Stimulated activated CD8-positive, alpha-beta memory T cell treated with anti-CD3 and anti-CD28 coated beads, Interleukin-7, amount 100 ng/mL, for 1 hour (primary cell): Measurements from ENCODE around the gene STX16.

Source experiments
- DNase-seq, 2 donors: peaks; one replicate each; pipeline ENCODE4 v3.0.0-alpha.2; 2020; ENCODE audit warnings: low read depth in 2 of 2

STX16 gene

DNA sequence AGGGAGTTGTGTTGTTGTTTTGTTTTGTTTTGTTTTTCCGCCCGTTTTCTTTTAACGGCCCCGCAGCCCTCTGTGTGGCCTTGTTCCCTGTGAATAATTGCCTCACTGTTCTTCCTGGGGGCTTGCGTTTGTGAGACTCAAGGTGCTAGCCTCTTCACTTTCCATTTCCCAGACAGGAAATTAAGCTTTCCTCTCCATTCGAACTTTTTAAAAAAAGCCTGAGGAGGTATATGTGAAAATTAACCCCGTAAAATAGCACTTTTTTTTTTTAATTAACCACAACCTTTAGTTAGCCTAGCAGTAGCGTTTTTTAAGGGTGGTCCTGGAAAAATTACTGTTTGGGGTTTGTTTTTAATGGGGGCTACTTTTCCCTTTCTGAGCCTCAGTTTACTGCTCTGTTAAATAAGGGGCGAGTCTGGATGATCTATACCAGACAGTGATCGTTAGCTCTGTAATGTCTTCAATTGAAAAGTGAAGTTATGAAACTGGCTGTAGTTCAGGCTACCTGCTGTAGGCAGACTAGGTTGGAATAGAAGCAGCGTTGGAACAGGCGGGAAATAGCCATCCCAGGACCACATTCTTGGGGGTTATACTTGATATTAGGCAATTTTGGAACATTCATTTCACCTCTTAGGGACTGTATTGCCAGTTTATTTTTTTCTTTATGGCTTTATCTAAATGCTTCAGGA lies 1.7 kb downstream of the STX16 start:
- DNase-seq = no peak

DNA sequence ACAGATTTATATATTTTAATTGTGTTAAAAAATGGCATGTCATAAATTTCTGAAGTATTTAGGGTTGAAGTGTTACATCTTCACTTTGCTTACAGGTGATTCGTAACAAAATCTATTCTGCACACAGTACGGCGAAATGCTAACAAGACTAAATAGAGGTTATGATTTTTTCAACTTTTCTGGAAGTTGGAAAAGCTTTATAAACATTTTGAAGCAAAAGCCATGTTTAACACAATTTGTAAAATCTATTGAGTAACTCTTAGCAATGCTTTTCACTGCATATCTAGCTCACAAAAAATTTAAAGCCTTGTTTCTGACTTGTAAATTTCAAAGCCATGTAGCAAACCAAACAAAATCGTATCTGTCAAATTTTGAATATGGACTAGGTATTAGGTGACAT lies 3.3 kb downstream of the STX16 start:
- no peak for DNase-seq

GRCh38 chr20:58655328-58656107 lies 4.4 kb downstream of the STX16 start:
- DNase-seq = no peak

DNA sequence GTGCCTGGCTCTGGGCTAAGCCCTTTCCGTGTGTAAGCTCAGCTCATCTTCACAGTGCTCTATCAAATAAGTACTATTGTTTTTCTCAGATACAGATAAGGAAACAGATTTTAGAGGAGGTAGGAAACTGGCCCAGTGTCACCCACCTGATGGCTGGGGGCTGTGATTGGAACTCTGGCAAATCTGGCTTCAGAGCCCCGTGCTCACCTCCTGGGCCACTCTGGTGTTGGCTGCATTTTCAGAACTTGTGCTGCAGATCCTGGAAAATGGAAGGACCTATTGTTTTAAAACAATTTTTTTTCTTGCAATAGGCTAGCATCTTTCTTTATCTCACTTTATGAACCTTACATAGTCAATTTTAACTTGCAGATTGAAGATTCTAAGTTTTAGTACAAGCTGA lies 5.7 kb downstream of the STX16 start:
- no peak for DNase-seq

DNA sequence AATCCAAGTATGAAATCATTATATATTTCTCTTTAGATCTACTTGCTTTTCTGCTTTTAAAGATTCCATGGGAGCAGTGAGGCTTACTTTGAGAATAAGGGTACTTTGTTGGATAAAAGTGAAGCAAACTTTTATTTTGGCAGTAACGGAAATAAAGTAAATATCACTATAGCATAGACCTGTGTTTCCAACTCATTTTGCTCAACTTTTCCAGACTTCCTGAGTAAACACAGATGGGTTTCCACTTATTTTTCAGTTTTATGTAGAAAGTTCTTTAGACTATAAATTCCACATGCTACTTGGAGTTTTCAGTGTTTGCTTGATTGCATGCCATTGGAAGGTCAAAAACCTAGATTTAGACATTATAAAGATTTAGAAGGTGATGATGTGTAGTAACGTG lies 6.2 kb downstream of the STX16 start:
- DNase-seq = no peak

DNA sequence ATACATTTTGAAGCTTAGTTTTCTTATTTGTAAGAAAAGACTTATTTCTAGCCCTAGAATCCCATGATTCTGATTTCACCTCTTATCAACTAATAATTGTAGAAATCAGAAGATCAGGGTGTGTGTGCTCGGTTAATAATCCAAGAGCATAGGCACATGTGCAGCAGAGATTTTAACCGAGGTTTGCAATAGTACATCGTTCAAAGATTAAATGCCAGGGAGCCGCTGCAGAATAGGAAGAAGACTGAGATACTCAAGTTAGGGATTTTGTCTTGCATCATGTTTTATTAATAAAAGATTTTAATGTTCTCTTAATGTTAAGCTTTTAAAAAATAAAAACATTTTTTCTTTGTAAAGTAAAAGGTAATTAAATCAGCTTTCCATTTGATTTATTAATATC lies 6.9 kb downstream of the STX16 start:
- no peak for DNase-seq

DNA sequence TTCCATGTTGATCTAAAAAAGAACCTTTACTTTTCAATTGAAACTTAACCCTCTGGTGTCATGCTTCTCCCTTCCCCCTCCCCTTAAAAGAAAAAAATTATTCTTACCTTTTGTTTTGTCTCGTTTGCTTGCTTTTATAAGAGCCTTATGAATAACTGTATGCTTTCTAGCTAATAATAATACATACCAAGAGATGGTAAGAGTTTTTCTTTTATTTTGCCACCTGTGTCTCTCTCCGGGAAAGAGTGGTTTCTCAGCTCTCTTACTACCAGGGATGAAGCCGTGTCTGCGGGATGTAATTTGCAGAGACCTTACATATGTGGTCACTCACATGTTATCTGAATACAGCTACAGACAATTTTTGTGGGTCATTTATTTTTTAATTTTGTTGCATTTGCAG lies 7.7 kb downstream of the STX16 start:
- DNase-seq = no peak

DNA sequence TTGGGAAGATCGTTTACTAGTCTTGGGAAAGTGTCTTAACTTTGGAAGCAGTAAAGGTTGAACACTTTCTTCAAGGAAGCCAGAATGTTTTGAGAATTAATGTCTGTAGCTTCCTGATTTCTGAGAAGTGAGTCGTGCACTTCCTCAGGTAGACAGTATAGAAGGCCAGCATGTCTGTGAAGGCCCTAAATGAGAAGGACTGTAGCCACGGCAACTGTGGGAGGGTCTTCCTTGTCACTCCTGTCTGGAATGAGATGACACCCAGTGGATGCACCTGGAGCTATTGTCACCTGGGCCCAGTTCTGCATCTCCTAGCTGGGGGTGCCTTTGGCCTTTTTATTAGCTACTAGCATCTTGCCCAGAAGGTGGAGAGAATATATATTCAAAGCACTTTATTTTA lies 8.8 kb downstream of the STX16 start:
- no peak for DNase-seq

DNA sequence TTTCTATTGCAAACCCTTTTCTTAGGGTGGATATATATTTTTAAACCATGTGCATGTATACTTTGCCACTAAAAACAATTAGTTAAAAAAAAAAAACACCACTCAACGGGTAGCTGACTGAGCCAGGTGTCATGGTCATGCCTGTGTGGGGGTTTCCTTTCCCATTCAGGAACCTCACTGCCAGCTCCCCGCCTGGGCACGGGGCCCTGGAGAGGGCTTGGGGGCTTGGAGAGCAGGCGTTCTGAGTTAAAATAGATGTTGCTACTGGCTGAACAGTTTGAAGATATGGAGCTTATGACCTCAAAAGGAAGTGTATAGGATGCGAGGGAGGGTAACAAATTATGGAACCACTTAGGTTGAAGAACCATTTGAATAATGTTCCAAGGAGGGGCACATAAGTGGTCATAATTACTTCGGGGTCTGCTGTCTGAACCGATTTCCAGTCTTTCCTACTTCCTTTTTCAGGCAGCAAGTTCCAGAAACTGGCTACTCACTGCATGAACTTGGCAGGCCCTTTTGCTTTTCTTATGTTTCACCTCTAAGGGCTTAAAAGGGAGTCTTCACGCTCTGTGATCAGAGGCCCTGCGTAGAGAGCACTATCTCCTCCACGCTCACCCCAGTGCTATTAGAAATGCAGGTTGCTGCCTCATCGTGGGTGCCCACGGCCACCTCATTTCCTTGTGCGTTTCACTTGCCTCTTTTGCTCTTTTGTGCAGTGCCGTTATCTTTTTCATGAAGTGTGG lies 9.9 kb downstream of the STX16 start:
- peak in 1 of 2 donors; percentile 10 for DNase-seq

DNA sequence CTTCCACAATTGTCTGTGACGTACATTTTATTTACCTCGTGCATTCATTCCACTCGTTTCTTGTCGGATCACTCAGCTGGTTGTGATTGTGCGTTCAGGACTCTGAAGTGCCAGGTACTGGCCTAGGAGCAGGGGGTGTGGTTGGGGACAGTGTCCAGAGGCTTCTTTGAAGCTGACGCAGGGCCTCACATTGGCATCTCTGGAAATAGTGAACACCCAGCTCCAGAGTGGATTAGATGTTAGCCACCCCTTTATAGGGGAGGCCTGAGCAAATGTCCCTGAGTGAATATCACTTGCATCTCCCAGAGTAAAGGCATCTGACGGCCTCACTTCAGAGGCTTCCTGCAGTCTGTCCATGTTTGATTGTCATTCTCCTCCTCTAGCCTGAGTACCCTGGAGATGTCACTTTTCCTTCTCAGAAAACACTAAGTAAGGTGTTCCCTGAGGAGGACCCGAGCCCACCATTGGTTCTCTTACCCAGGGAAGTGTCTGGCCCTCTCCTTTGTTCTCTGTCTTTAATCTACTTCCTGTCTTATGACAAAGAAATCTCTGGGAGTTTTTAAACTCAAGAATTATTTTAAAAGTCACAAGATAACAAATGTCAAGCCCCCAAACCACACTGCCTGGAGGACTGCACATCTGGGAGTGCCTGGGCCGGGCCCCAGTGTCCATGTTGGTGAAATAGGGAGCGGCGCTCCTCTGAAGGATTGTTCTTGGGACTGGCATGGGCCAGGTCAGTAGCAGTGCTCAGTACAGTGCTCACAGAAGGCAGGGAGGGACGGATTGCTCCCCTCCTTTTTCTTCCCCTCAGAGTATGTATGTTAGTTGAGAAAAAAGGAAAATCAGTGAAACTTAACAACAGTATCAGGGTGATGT lies 10.8 kb downstream of the STX16 start:
- no peak for DNase-seq

GRCh38 chr20:58664331-58664730 lies 13.2 kb downstream of the STX16 start:
- DNase-seq = no peak

- no peak for DNase-seq
Measured at GRCh38 chr20:58664883-58665282, 13.8 kb downstream of the STX16 start.

DNA sequence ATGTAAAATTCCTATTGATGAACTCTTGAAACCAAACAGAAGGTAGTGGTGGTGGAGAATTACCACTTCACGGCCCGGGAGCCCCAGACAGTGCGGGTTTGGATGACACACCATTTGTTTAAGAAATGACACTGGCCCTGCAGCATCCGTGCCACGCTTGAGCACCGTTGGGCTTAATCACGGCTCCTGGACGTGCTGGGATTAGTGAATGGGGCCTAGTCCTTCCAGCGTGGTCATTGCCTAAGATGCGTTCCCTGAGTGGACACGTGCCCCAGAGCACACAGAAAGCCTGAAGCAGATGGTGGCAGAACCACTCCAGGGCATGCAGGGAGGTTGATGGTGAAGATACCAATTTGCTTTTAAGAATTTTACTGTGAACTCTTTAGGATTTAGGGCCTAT lies 14.5 kb downstream of the STX16 start:
- no peak for DNase-seq

GRCh38 chr20:58666702-58667101 lies 15.6 kb downstream of the STX16 start:
- DNase-seq = no peak

DNA sequence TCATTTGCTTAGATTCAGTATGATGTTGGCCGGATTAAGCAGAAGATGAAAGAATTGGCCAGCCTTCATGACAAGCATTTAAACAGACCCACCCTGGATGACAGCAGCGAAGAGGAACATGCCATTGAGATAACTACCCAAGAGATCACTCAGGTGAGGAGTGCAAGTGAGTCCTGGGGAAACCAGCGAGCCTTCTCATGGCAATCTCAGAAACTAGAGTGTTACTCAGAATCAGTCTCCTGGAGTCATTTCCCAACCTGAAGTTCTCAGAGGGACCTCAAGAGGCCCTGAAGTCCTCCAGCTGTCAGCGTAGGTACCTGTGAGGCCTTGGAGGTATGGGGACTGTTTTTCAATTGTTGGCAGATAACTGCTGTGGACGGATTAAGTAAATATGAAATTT lies 16.9 kb downstream of the STX16 start:
- DNase-seq = no peak

- no peak for DNase-seq
Measured at GRCh38 chr20:58668901-58669286, 17.8 kb downstream of the STX16 start.

DNA sequence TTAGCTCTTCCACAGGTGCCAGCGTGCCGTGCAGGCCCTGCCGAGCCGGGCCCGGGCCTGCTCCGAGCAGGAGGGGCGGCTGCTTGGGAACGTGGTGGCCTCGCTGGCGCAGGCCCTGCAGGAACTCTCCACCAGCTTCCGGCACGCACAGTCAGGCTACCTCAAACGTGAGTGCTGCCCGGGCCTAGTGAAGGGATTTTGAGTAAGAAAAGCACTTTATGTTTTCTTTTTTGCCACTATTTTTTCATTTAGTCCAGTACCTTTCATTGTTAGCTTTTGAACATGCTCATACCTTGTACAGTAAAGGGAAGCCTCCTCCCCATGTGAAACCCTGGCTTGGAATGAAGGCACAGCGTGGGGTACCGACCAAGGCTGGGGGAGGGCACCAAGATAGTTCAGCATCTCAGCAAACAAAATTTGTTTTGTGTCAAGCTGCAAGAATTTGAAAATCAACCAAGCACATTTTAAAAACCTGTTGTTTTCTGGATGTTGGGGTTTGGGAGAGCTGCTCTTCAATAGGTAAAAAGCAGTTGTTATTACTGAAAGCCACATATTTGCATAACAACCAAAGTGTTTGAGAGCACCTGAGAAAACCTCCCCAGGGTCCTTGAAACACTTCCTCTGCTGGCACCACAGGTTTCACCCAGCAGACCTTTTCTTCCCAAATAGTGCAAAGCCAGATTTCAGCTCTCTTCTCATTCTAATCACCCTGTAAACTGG lies 18.4 kb downstream of the STX16 start:
- DNase-seq = no peak

- DNase-seq = no peak
Measured at GRCh38 chr20:58670102-58670501, 19.0 kb downstream of the STX16 start.

- no peak for DNase-seq
Measured at GRCh38 chr20:58670659-58671058, 19.6 kb downstream of the STX16 start.

GRCh38 chr20:58673119-58673518 lies 22.0 kb downstream of the STX16 start:
- no peak for DNase-seq

DNA sequence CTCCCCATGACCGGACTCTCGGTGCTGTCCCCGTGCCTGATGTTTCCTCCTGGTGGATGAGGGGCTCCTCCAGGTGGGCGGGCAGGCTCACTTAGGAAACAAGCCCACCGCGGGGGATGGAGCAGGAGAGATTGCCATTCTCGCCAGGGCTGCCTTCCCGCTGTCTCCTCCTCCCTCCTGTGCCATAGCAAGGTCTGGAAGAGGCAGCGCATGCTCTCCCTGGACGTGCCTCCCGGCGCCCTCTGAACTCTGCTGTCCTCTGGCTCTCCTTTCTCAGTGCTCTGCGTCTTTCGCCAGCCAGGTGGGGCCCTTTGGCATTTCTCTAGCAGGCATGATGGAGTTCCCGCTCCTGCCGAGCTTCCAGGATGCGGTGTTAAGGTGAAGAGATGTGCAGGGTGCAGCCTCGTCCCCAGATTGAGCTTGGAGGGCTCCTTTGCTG lies 24.1 kb downstream of the STX16 start:
- DNase-seq = no peak
